Mucosa of gallbladder (tissue), 1 donor: ENCODE results near the gene GASK1B. TPM values are rescaled to one million over a fixed set of nuclear protein-coding genes. Genes with fewer than 3 reads are reported as not detected.

ENCODE experiments used
- DNase-seq: peaks from one replicate; pipeline ENCODE4 v3.0.0-alpha.2; 2020; ENCODE audit warnings: low spot score
- total RNA-seq: library from RNA; stranded (reverse); gene quantifications from one replicate; pipeline ENCODE4 v1.2.1, GENCODE V29; 2021
- donor health status: DM: no; HTN: no; CAD: no.

Gene GASK1B
- total RNA-seq, 1 donor from 2014 or later = 27.0 TPM

- DNase-seq = no peak
Measured at GRCh38 chr4:158146736-158147135, 26.1 kb downstream of the GASK1B start.

GRCh38 chr4:158139086-158139485 lies 33.7 kb downstream of the GASK1B start:
- DNase-seq = no peak

- DNase-seq = no peak
Measured at GRCh38 chr4:158134222-158134621, 38.6 kb downstream of the GASK1B start.

- no peak for DNase-seq
Measured at GRCh38 chr4:158133551-158133950, 39.3 kb downstream of the GASK1B start.

GRCh38 chr4:158131027-158131426 lies 41.8 kb downstream of the GASK1B start:
- DNase-seq = no peak

- DNase-seq = no peak
Measured at GRCh38 chr4:158130204-158130603, 42.6 kb downstream of the GASK1B start.

- DNase-seq = no peak
Measured at GRCh38 chr4:158129694-158130093, 43.1 kb downstream of the GASK1B start.

GRCh38 chr4:158128540-158128939 lies 44.3 kb downstream of the GASK1B start:
- DNase-seq = no peak

GRCh38 chr4:158125310-158125709 lies 47.5 kb downstream of the GASK1B start:
- DNase-seq = no peak

Other genes starting within 250 kb of the GASK1B start
- 18.3 TPM for gene TMEM144, start 37.5 kb upstream of the GASK1B start, total RNA-seq